GM18907 (cell line): ENCODE results near the gene NANOS3.

Source experiments
- ATAC-seq: cut with Tn5 transposase; IDR thresholded peaks from one replicate; pipeline ENCODE4 v1.9.1; 2021; ENCODE audit warnings: mild to moderate bottlenecking, moderate library complexity; ENCODE audit not compliant: unreplicated experiment

The NANOS3 gene

DNA sequence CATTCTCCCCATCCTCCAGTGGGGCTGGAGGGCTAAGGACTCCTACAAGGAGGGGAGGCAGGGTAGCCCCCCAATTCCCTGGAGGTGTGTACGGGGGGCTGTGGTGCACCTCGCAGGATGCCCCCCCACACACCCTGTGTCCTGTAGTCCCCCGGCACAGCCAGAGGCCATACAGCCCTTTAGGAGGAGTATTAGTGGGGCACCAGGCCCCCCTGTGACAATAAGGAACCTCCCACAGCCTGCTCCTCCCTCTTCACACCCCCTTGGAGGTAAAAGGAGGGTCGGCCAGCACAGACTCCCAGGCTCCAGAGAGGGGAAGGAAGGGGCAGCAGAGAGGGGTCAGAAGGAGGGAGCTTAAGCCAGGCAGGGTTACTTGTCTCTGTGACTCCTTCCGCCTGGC, at the start of gene NANOS3:
TSS of gene NANOS3 (plus strand) at position 301 of the 400 bp plus-strand sequence. CDS start 115 bp downstream, outside the sequence.
- ATAC-seq: no peak

DNA sequence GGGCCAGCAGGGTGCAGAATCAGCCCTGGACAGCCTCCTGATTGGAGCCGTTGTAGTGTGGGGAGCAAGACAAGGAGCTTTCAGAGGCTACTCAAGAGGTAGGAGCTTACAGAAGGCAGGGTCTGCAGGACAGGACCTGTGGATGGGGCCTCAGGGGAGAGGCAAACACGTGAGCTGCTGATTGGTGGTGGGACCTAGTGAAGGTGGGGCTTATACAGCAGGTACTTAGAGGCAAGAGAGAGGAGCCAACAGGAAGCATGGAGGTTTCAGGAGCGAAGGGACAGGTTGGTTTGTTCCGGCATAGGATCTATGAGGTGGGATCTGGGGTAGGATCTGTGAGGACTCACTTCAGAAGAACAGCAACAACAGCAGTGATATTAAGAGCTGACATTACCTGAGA, 49.3 kb upstream of the NANOS3 start:
- ATAC-seq: no peak

DNA sequence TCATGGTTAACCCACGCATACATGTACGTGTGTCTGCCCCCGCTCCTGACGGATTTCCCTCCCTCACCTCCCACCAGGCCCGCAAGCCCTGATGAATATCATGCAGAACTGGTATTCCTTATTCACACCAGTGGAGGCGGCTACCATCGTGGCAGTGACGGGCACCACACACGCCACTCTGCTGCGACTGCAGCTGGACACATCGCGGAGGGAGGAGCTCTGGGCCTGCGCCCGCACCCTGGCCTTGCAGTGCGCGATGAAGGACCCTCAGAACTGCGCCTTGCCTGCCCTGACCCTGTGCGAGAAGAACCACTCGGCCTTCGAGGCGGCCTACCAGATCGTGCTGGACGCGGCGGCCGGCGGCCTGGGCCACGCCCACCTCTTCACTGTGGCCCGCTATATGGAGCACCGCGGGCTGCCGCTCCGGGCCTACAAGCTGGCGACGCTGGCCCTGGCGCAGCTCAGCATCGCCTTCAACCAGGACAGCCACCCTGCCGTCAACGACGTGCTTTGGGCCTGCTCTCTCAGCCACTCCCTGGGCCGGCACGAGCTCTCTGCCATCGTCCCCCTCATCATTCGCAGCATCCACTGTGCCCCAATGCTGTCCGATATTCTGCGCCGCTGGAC, 46.7 kb upstream of the NANOS3 start:
- no peak for ATAC-seq

DNA sequence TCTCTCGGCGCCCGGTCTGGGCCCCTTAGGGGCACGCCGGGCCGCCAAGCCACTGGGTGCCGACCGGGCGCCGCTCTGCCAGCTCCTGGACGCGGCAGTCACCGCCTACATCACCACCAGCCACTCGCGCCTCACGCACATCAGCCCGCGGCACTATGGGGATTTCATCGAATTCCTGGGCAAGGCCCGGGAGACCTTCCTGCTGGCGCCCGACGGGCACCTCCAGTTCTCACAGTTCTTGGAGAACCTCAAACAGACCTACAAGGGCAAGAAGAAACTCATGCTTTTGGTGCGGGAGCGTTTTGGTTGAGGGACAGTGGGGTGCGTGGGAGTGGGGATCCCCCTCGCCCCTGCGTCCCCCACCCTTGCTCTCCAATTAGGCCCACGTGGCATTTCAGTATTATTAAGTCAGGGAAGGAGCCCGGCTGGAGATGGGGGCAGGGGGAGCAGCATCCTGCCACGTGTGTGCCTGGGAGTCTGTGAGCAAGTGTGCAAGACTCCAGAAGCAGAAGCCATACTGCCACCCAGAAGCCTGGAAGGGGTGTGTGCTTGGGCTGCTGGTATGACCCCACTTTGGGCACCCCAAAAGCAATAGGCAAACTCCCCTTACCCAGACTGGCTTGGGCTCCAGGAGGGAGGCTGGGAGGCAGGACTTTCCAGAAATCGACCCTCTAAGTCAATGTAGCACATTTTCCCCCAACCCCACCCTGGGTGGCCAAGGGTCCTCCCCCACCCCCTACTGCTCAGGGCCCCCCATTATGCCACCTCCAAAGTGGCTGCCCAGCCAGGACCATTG, 46.0 kb upstream of the NANOS3 start:
- ATAC-seq: no peak

DNA sequence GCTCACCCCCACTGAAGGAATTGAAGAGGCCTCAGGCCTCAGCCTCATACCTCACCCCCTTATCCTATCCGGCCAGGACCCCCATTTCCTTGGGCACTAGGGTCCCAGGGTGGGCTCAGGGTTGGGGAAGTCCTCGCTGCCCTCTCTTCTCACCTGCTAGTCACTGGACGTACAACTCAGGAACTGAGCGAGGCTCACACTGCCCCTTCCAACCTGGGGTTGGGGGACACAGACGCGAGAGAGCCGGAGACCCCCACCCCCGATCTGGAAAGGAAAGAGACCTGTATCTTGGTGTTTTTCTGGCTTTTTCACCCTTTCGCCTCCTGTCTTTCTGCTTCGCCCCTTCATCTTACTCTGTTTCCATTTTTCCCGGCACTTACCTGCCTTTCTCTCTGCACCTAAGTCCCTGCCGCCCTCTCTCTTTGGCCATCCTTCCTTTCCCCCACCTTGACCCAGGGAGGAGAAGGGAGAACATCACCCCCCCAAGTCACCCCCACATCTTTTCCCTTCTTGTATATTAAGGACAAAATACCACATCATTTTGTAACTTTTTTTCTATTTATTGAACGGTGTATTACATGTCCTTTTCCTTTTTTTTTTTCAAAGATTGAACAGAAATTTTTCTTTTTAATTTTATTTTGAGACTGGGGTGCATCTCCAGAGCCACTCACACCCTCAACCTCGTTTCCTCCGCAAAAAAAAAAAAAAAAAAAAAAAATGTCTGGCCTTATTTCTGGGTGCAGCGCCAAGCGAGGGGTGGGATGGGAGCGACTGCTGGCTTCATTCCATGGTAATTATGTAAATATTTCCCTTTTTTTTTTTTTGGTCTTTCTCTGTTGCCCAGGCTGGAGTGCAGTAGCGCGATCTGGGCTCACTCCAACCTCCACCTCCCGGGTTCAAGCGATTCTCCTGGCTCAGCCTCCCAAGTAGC, 45.1 kb upstream of the NANOS3 start:
- no peak for ATAC-seq

DNA sequence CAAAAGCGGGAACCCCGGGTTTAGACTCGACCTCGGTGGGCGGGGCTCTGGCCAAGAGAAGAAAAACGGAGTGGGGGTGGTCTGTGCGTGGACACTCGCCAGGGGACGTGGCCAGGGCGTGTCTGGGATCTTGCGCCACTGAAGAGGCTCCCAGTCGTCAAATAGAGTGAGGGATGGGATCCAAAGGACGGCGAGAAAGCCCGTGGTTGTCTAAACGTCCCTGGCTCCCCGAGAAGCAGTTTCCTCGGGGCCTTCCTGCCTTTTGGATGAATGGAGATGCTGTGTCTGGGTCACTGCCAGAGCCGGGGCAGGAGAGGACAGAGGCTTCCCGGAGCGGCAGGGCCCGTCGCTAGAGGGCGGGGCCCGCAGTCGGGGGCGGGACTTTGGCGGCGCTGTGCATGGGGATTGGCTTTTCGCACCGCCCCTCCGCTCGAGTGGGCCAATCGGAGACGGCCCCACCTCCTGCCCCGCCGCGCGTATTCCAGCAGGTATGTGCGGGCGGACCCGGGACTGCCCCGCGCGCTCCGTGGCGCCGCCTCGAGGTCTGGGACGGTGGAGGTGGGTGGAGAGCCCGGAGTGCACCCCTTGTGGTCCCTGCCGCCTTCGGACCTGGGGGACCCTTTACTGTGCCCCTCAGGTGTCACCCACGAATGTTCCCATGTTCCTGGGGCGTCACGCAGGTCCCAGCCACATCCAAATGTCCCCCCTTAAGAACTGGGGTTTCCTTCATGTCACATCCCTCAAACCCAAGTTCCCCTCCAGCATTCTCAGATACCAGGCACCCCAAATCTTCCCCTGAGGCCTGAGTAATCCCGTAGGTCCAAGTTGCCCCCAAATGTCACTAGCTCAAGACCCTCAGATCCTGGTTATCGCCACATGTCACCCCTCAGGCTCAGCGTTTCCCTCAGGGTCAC, 43.3 kb upstream of the NANOS3 start:
- ATAC-seq: peak; percentile 70

DNA sequence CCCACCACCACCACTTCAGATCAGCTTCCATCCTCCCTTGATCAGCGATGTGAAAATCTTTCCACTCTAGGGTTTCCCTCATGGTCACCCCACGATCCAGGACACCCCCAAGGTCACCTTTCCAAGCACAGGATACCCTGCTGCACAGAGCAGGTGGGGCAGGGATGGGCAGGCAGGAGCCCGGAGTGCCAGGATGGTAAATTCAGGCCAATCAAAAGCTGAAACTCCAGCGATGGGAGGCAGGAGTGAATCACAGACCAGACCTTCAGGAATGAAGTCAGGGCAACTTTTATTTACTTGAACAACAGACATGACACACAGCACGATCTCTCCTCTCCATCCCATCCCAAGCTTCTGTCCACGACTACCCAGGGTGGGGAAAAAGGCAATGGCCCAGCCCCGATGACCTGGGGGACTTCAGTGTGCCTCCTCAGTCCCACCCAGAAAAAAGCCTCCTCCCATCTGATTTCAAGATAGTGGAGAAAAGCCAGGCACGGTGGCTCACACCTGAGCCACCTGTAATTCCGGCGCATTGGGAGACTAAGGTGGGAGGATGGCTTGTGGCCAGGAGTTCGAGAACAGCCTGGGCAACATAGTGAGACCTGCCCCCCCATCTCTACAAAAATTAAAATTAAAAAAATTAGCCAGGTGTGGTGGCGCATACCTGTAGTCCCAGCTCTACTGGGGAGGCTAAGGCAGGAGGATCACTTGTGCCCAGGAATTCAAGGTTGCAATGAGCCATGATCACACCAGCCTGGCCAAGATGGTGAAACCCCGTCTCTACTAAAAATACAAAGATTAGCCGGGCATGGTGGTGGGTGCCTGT, 42.5 kb upstream of the NANOS3 start:
- ATAC-seq: no peak

DNA sequence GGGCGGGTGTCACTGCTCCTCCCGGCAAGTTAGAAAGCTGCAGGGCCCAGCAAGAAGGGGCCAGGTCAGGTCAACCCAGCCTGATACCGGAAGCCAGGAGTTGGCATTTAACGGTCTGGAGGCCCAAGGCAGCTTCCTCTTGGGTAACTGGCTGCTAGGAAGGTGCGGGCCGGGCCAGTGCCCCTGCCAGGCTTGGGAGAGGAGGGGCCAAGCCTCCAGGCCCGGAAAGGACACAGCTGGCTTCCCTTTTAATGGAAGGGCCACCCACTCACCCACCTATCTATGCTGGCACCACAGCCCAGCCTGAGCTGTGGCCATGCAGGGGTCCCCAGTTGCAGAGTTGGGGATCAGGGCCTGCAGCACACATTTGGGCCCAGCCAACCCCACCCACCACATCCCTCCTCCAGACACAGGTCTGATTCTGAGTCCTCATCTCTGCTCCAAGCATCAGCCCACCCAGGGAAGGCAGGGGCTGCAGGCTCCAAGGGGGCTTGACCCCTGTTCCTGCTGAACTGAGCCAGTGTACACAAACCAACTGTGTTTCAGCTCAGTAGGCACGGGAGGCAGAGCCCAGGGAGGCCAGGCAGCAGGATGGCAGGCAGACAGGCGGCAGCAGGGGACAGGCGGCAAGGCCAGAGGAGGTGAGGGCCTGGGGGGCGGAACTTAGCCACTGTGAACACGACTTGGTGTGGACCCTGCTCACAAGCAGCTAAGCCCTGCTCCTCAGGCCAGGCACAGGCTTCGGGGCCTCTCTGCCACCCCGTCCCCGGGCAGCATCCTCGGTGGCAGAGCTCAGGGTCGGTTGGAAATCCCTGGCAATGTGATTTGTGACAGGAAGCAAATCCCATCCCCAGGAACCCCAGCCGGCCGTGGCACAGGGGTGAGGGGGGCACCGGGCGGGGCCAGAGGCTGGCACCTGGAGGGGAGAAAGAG, 40.9 kb upstream of the NANOS3 start:
- ATAC-seq: no peak

DNA sequence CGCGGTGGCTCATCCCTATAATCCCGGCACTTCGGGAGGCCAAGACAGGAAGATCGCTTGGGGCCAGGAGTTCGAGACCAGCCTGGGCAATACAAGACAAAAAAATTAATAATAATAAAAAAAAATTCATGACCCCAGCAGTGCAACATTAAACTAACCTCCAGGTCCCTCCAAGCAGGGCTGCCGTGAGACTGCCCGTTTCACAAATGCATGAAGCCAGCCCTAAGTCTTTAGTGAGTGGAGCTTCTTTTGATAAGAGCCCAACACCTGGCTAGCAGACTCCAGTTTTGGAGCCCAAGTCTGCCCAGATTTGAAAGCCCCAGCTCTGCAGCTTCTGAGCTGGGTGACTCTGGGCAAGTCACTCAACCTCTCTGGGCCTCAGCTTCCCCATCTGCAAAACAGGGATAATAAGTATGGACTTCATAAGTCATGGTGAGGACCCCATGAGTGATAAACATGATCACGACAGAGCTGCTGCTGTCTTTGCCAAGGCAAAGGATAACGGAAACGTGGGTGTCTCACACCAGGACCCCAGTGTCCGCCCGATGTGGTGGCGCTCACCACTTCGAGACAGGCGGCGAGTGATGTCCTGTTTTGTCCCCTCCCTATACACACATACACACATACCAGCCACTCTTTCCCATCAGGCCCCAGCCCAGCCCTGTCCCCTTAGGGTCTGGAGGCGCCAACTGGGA, 38.4 kb upstream of the NANOS3 start:
- no peak for ATAC-seq

DNA sequence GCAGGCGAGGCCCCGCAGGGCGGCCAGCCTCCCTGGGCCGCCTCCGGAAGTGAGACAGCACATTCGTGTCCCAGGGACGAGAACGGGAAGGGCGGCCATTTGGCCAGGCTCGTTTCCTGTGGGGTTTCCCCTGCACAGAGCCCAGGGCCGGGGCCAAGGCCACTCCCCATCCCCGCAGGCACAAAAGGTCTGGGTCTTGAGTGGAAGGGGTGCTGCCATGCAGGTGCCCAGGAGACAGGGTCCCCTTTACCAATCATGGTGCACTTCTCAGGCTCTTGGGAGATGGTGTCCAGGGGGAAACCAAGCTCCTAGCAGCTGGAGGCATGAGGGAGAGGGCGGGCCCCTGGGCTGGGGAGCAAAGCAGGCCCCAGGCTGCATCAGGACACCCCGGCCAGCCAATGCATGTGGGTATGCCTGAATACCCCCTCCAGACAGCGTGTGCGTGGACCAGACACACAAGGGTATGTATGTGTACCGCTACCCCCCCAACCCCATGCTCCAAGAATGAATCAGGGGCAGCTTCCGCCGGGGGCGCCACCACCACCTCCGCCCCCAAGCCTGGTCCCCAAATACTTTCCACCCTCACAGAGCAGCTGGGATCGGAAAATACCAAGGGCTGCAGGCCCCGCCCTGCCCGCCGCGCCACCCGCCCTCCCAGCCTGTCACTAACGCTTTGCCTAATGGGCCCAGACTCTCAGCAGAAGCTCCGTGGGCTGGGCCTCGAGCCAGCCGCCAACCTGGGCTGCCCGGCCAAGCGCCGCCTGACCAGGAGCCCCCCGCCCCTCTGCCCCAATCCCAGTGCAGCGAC, 37.6 kb upstream of the NANOS3 start:
- peak; percentile 44 for ATAC-seq

DNA sequence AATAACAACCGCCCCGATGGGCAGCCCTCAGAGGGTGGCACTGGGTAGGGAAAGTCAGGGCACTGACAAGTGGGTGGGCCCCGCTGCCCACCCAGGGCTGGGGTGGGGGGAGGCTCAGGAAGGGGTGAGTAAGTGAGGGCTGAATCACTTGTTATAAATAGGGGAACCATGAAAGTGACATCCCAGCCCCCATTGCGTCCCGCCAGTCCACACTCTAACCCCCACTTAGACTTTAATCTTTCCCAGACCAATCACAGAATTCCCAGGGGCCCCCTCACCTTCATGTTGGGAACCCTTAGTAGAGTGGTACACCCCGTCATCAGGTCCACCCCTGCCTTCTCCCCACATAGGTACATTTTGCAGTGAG, 37.0 kb upstream of the NANOS3 start:
- ATAC-seq: no peak

DNA sequence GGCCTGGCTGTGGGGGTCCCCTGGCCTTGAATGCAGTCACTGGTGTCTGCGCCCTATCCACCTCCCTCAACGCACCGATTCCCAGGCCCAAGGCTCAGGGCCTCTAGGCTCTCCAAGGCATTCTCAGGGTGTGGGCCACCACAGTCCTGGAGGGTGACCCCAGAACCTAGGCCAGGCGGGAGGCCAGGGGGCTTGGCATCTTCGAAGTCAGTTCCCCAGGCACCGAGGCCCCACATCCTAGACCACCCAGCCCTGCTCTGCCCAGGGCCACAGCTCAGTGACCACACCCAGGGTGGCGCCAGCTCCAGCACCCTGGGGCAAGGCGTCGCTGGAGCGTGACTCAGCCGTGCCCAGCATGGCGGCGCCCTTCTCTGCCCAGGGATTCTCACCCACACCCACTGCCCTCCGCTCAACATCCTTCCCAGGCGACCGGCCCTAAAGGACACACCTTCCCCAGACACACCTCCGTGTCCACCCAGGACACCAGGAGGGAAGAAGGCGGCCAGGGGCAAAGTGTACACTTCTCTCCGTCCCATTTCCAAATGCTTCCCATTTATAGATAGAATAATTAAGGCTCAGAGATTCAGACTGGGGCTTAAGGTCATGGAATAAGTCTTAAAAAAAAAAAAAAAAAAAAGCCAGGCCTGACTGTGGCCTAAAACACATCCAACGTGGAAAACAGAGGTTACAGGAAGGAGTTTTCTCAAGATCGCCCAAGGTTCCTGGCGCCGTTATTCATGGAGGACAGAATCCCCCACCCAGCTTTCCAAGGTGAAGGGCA, 36.4 kb upstream of the NANOS3 start:
- ATAC-seq: no peak

DNA sequence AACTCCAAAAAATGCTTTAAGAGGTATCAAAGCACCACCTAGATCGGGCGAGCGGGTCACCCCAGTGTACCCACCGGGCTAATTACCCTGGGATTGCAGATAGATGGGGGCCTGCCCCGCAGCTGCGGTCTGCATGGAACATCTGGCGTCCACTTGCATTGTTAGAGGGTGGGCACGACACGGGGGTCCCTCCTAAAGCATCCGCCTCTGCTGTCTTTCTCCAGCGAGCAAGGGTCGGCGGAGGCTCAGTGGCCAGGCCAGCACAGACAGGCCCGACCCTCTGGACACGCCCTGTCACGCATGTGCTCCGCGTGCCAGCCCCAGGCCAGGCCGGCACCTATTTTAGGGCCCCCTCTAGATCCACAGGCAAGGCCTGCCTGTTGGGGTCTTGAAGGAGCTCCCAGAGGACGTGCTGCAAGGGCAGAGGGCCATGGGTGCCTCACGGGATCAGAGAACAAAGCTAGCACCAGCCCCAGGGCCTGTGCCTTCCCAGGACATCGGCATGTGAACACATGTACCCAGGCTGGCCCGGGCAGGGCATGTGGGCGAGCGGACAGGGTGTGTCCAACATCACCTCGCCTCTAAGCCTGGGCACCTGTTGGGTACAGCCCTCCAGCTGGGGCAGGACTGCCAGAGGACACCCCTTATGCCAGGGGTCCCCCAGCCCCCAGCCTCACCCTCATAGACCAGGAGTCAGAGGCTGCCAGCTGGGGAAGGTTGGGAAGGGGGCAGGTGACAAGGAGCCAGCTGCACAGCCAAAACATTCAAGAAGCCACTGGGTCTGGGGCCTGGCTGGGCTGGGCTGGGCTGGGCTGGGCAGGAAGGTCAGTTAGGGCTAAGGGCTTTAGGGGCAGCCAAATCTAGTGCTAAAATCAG, 35.6 kb upstream of the NANOS3 start:
- no peak for ATAC-seq

DNA sequence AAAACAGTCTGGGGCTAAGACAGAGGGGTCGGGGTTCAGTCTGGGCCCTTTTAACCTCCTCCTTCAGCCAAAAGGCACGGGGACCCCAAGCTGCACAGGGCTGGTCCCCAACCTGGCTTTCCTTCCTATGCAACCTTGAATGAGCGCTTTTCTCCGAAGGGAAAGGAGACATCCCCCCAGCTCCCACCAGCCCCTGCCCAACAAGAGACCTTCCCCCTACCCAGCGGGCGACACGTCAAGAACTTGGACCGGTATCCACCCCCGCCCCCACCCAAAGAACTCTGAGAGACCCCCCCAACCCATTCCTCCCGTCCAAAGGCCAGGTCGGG, 35.0 kb upstream of the NANOS3 start:
- no peak for ATAC-seq

DNA sequence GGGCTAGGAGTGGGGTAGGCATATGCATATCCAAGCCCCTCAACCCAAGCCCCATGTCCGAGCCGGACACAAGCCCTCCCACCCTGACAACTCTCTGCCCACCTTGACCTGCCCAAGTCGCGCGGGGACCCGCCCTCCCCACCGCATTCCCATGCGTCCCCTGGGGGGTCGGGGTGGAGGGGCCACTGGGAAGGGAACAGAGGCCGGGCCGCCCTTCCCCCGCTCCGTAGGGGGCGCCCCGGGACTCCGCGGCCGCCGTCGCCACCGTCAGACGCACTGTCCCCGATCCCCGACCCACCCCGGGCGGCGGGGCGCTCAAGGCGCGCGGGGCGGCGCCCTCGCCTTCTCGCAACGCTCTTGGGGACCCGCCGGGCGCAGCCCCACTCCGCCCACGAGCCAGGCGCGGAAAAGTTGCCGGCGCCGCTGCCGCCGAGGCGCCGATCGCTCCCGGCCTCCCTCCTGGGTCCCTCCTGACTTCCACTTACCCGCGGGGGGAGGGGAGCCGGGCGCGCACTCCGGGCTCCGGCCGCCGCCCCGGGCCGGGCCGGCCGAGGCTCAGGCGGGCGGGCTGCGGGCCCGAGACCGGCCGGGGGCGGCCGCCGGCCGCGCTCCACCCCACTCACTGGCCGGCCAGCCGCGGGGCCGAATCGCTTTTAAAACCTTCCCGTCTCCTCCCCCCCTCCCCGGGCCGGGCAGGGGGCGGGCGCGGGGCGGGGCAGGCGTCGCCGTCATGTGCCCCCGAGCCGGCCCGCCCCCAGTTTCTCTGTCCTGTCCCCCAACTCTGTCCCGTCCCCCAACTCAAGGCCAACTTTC, 34.4 kb upstream of the NANOS3 start:
- no peak for ATAC-seq
